HTERT RPE-1 (cell line): ENCODE results near the gene PLXNB1.

ENCODE experiments used
- in situ Hi-C: fragments of 300-500 bp; cut with MboI; formaldehyde crosslinking; loops from 4 replicates; pipeline ENCODE4 v1.14.3; 2020; ENCODE audit warnings: low sequenced_read_pairs

Gene PLXNB1

GRCh38 chr3:48420561-48420960 is 9.3 kb downstream of the PLXNB1 start:
- in situ Hi-C loops, result no loop called here

- in situ Hi-C loops, result no loop called here
Observed at GRCh38 chr3:48419597-48419996, 10.3 kb downstream of the PLXNB1 start.

GRCh38 chr3:48419149-48419548 is 10.7 kb downstream of the PLXNB1 start:
- in situ Hi-C loops, result no loop called here

- in situ Hi-C loops, result no loop called here
Observed at GRCh38 chr3:48418651-48419050, 11.2 kb downstream of the PLXNB1 start.

GRCh38 chr3:48418140-48418539 is 11.7 kb downstream of the PLXNB1 start:
- in situ Hi-C loops, result no loop called here

- in situ Hi-C loops, result no loop called here
Observed at GRCh38 chr3:48417529-48418108, 12.3 kb downstream of the PLXNB1 start.

GRCh38 chr3:48416546-48416945 is 13.3 kb downstream of the PLXNB1 start:
- in situ Hi-C loops, result no loop called here

- in situ Hi-C loops, result no loop called here
Observed at GRCh38 chr3:48416091-48416505, 13.8 kb downstream of the PLXNB1 start.

GRCh38 chr3:48415251-48415953 is 14.5 kb downstream of the PLXNB1 start:
- in situ Hi-C loops, result no loop called here

GRCh38 chr3:48414376-48415250 is 15.3 kb downstream of the PLXNB1 start:
- in situ Hi-C loops, result no loop called here

GRCh38 chr3:48413611-48414010 is 16.3 kb downstream of the PLXNB1 start:
- in situ Hi-C loops, result no loop called here

GRCh38 chr3:48413086-48413485 is 16.8 kb downstream of the PLXNB1 start:
- in situ Hi-C loops, result no loop called here

- in situ Hi-C loops, result no loop called here
Observed at GRCh38 chr3:48412375-48413001, 17.4 kb downstream of the PLXNB1 start.

GRCh38 chr3:48411606-48412374 is 18.1 kb downstream of the PLXNB1 start:
- in situ Hi-C loops, result no loop called here

GRCh38 chr3:48411041-48411588 is 18.8 kb downstream of the PLXNB1 start:
- in situ Hi-C loops, result no loop called here

GRCh38 chr3:48410205-48411040 is 19.5 kb downstream of the PLXNB1 start:
- in situ Hi-C loops, result no loop called here

GRCh38 chr3:48409291-48410201 is 20.3 kb downstream of the PLXNB1 start:
- in situ Hi-C loops, result no loop called here

GRCh38 chr3:48408823-48409281 is 21.0 kb downstream of the PLXNB1 start:
- in situ Hi-C loops, result no loop called here
